ENCODE results near the gene ANAPC10.

DNA sequence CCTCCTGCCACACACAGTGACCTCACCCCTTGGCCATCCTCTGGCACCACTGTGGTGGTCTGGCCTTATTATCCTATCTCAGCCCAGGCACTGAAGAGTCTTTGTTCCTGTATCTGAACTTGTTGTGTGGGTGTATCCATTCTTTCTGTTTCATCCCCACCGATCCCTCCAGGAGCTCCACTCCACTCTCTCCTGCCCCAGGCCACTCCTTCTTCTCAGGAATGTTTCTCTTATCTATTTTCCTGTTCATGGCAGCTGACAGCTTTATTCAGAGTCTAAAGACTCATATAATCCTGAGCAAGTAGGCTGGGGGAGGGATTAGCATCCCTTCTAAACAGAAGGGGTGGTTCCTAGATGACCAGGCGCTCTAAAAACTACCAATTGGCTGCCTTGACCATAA is 150.0 kb downstream of the ANAPC10 start:
- TF ChIP-seq, protein P1, sequence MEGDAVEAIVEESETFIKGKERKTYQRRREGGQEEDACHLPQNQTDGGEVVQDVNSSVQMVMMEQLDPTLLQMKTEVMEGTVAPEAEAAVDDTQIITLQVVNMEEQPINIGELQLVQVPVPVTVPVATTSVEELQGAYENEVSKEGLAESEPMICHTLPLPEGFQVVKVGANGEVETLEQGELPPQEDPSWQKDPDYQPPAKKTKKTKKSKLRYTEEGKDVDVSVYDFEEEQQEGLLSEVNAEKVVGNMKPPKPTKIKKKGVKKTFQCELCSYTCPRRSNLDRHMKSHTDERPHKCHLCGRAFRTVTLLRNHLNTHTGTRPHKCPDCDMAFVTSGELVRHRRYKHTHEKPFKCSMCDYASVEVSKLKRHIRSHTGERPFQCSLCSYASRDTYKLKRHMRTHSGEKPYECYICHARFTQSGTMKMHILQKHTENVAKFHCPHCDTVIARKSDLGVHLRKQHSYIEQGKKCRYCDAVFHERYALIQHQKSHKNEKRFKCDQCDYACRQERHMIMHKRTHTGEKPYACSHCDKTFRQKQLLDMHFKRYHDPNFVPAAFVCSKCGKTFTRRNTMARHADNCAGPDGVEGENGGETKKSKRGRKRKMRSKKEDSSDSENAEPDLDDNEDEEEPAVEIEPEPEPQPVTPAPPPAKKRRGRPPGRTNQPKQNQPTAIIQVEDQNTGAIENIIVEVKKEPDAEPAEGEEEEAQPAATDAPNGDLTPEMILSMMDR (IDR thresholded peaks at IDR 0.05) = no peak
- no peak for TF ChIP-seq POLR2A (IDR thresholded peaks at IDR 0.05)

Measured in right lobe of liver (tissue), 4 donors.